Body of pancreas (tissue), 4 donors: ENCODE measurements around the gene GRB2.

ENCODE experiments used
- CTCF ChIP-seq, 7 experiments: fragments of 450-650 bp in 4 of 7; fragments of 200-600 bp in 3 of 7; sonication (generic) in 3 of 7; IDR thresholded peaks; one replicate each; pipeline ENCODE4 v1.5.1; 2016 to 2019; ENCODE audit warnings: antibody characterized with exemption in 7 of 7
- POLR2A ChIP-seq, 3 donors: fragments of 450-650 bp; IDR thresholded peaks; one replicate each; pipeline ENCODE4 v1.6.1; 2016; ENCODE audit warnings: antibody characterized with exemption in 3 of 3, mild to moderate bottlenecking in 2 of 3

- TF ChIP-seq CTCF (IDR thresholded peaks at IDR 0.05) = no peak
- TF ChIP-seq POLR2A (IDR thresholded peaks at IDR 0.05) = no peak
These were observed 79.1 kb downstream of the GRB2 start for GRCh38 chr17:75326226-75326848.
